GM23338 (cell line): Measurements from ENCODE around the gene NLE1. TPM values are rescaled to one million over a fixed set of nuclear protein-coding genes. Genes with fewer than 3 reads are reported as not detected.

Experiments
- ATAC-seq: fragments of 200-7000 bp; cut with Tn5 transposase; 3 replicates; pipeline ENCODE4 v1.9.1; 2020
- DNase-seq: peaks from one replicate; pipeline ENCODE4 v3.0.0-alpha.2; 2015; ENCODE audit warnings: low spot score
- H2AFZ ChIP-seq: fragments of 200-600 bp; sonication (generic); 2 replicates; pipeline ENCODE4 v1.8.0; 2016; ENCODE audit warnings: antibody characterized with exemption, mild to moderate bottlenecking, moderate library complexity
- H3F3A ChIP-seq: fragments of 200-600 bp; sonication (generic); replicated peaks from 2 replicates; pipeline ENCODE4 v1.8.0; 2017; ENCODE audit warnings: antibody characterized with exemption, mixed run types, low read depth
- H3K27ac ChIP-seq: fragments of 200-600 bp; sonication (generic); 2 replicates; pipeline ENCODE4 v1.6.1; 2016; ENCODE audit warnings: low read depth
- H3K27me3 ChIP-seq: fragments of 200-600 bp; sonication (generic); 2 replicates; pipeline ENCODE4 v1.8.0; 2016; ENCODE audit warnings: mild to moderate bottlenecking, mixed run types, moderate library complexity; ENCODE audit not compliant: insufficient read depth
- H3K36me3 ChIP-seq: fragments of 200-600 bp; sonication (generic); 2 replicates; pipeline ENCODE4 v1.8.0; 2016; ENCODE audit warnings: mild to moderate bottlenecking; ENCODE audit not compliant: insufficient read depth
- H3K4me1 ChIP-seq: fragments of 200-600 bp; sonication (generic); 2 replicates; pipeline ENCODE4 v1.8.0; 2016; ENCODE audit warnings: mild to moderate bottlenecking, moderate library complexity; ENCODE audit not compliant: insufficient read depth
- H3K4me2 ChIP-seq: fragments of 200-600 bp; sonication (generic); 2 replicates; pipeline ENCODE4 v1.7.1; 2017; ENCODE audit warnings: mixed run types
- H3K4me3 ChIP-seq: fragments of 200-600 bp; sonication (generic); 2 replicates; pipeline ENCODE4 v1.6.1; 2016; ENCODE audit warnings: mixed run types
- H3K79me2 ChIP-seq: fragments of 200-600 bp; sonication (generic); replicated peaks from 2 replicates; pipeline ENCODE4 v1.8.0; 2017; ENCODE audit warnings: mild to moderate bottlenecking; ENCODE audit not compliant: insufficient read depth
- H3K9me2 ChIP-seq: fragments of 200-600 bp; sonication (generic); 2 replicates; pipeline ENCODE4 v1.8.0; 2017; ENCODE audit not compliant: insufficient read depth
- H4K20me1 ChIP-seq: fragments of 200-600 bp; sonication (generic); replicated peaks from 2 replicates; pipeline ENCODE4 v1.8.0; 2017; ENCODE audit warnings: mild to moderate bottlenecking; ENCODE audit not compliant: insufficient read depth
- H3K27ac Mint-ChIP-seq: 2 replicates; pipeline ENCODE4 v1.8.0; 2020; ENCODE audit warnings: inconsistent platforms, mild to moderate bottlenecking, moderate library complexity, mixed read lengths
- H3K27me3 Mint-ChIP-seq: 3 replicates; pipeline ENCODE4 v1.8.0; 2022; ENCODE audit warnings: low read depth, mild to moderate bottlenecking, moderate library complexity, mixed read lengths, inconsistent platforms; ENCODE audit not compliant: insufficient read depth, poor library complexity
- H3K36me3 Mint-ChIP-seq: 3 replicates; pipeline ENCODE4 v1.8.0; 2021; ENCODE audit warnings: low read depth, mild to moderate bottlenecking, inconsistent platforms, moderate library complexity, mixed read lengths
- H3K4me1 Mint-ChIP-seq: 3 replicates; pipeline ENCODE4 v1.8.0; 2020; ENCODE audit warnings: mild to moderate bottlenecking, inconsistent platforms, mixed read lengths
- H3K4me3 Mint-ChIP-seq: 3 replicates; pipeline ENCODE4 v1.8.0; 2021; ENCODE audit warnings: moderate library complexity, mild to moderate bottlenecking, inconsistent platforms, mixed read lengths
- H3K9me3 Mint-ChIP-seq: 3 replicates; pipeline ENCODE4 v1.8.0; 2020; ENCODE audit warnings: moderate library complexity, mild to moderate bottlenecking, inconsistent platforms, mixed read lengths
- CREB1 ChIP-seq: fragments of 250-450 bp; sonication (Bioruptor Pico); IDR thresholded peaks from 2 replicates; pipeline ENCODE4 v1.5.0; 2020; ENCODE audit warnings: low read depth, mild to moderate bottlenecking, moderate library complexity
- POLR2AphosphoS5 ChIP-seq: IDR thresholded peaks from 2 replicates; pipeline ENCODE4 v1.6.1; 2016; ENCODE audit warnings: antibody characterized with exemption, low read depth
- ZNF331 ChIP-seq: fragments of 250-450 bp; sonication (Bioruptor Pico); IDR thresholded peaks from 2 replicates; pipeline ENCODE4 v1.5.0; 2020; ENCODE audit warnings: low read depth, mild to moderate bottlenecking, moderate library complexity
- polyA plus RNA-seq: library from polyadenylated mRNA; unstranded; fragments of >200 nt; fragmentation: Nextera tagmentation; extraction: Ambion mirVana; gene quantifications from 2 replicates; pipeline ENCODE4 v1.2.1, GENCODE V29; 2016
- total RNA-seq: library from RNA; depleted of rRNA; stranded (reverse); fragments of >200 nt; shearing (Covaris generic); gene quantifications from 2 replicates; pipeline ENCODE4 v1.2.3, GENCODE V29; 2014
- TF ChIP-seq, protein P1 (sequence below): fragments of 250-450 bp; sonication (Bioruptor Pico); IDR thresholded peaks from 2 replicates; pipeline ENCODE4 v1.5.0; 2020; ENCODE audit warnings: mild to moderate bottlenecking, moderate library complexity

Gene NLE1
- total and polyA plus RNA-seq, 2 experiments from 2014 or later: 16.6 to 66.4 TPM

DNA sequence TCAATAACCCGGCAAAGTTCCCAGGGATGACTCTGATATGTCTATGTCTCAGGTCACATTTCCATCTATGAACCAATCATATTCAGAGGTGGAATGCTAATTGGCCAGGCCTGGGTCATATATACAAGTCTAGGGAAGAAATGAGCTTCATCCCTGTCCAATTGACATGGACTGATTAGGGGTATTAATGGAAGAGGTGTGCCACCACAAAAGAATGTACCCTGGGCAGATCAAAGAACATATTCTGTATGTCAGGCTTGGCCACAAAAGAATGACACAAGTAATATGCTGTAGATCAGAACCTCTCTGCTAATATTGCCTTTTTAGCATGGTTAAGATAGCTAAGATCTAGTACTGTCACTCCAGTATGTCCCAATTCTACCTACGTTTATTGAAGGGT is 45.4 kb upstream of the NLE1 start:
- Histone ChIP-seq H3K4me3 (no peak overlapping the region), H3K36me3 (no peaks in the 10 kb centered on the region), H2AFZ (no peak overlapping the region), H3K27me3 (no peaks in the 10 kb centered on the region), H3K4me1 (no peaks in the 10 kb centered on the region; the same call in 1 of the 2 replicates), H3K9me2 (peaks cover 5% of the 10 kb centered on the region; the same call in 1 of the 2 replicates), H3K27ac (no peak overlapping the region), H3K4me2 (no peak overlapping the region), H4K20me1 (no peaks in the 10 kb centered on the region), H3F3A (no peaks in the 10 kb centered on the region), H3K79me2 (no peaks in the 10 kb centered on the region)
- DNase-seq: no peak
- Mint-ChIP-seq H3K9me3 (no peaks in the 10 kb centered on the region), H3K4me3 (no peak overlapping the region), H3K27me3 (peaks cover 6% of the 10 kb centered on the region), H3K36me3 (no peaks in the 10 kb centered on the region), H3K4me1 (no peaks in the 10 kb centered on the region), H3K27ac (no peak overlapping the region)
- no peak for ATAC-seq
- TF ChIP-seq CREB1 (CRISPR knock-in tag): no peak

DNA sequence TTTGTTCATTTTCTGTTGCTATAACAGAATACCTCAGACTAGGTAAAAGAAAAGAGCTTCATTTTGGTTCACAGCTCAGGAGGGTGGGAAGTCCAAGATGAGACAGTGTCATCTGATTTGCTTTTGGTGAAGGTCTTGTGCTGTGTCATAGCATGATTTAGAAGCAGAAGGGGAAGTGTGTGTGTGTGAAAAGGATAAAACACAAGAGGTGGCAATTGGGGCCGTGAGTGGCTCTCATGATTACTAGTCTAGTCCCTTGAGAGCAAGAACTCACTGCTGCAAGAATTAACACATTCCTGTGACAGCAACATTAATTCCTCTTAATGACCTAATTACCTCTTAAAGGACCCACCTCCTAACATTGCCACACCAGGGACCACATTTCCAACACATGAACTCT is 43.7 kb upstream of the NLE1 start:
- Histone ChIP-seq H3K27ac (no peak overlapping the region), H3K36me3 (no peaks in the 10 kb centered on the region), H3K27me3 (no peaks in the 10 kb centered on the region), H4K20me1 (no peaks in the 10 kb centered on the region), H3K9me2 (peaks cover 5% of the 10 kb centered on the region; the same call in 1 of the 2 replicates), H3F3A (no peaks in the 10 kb centered on the region), H2AFZ (no peak overlapping the region), H3K4me3 (no peak overlapping the region), H3K79me2 (no peaks in the 10 kb centered on the region), H3K4me2 (no peak overlapping the region), H3K4me1 (no peaks in the 10 kb centered on the region)
- no peak overlapping the region for H3K4me3 Mint-ChIP-seq
- H3K27me3 Mint-ChIP-seq: peaks cover 8% of the 10 kb centered on the region
- H3K9me3 Mint-ChIP-seq: no peaks in the 10 kb centered on the region
- TF ChIP-seq, protein P1, sequence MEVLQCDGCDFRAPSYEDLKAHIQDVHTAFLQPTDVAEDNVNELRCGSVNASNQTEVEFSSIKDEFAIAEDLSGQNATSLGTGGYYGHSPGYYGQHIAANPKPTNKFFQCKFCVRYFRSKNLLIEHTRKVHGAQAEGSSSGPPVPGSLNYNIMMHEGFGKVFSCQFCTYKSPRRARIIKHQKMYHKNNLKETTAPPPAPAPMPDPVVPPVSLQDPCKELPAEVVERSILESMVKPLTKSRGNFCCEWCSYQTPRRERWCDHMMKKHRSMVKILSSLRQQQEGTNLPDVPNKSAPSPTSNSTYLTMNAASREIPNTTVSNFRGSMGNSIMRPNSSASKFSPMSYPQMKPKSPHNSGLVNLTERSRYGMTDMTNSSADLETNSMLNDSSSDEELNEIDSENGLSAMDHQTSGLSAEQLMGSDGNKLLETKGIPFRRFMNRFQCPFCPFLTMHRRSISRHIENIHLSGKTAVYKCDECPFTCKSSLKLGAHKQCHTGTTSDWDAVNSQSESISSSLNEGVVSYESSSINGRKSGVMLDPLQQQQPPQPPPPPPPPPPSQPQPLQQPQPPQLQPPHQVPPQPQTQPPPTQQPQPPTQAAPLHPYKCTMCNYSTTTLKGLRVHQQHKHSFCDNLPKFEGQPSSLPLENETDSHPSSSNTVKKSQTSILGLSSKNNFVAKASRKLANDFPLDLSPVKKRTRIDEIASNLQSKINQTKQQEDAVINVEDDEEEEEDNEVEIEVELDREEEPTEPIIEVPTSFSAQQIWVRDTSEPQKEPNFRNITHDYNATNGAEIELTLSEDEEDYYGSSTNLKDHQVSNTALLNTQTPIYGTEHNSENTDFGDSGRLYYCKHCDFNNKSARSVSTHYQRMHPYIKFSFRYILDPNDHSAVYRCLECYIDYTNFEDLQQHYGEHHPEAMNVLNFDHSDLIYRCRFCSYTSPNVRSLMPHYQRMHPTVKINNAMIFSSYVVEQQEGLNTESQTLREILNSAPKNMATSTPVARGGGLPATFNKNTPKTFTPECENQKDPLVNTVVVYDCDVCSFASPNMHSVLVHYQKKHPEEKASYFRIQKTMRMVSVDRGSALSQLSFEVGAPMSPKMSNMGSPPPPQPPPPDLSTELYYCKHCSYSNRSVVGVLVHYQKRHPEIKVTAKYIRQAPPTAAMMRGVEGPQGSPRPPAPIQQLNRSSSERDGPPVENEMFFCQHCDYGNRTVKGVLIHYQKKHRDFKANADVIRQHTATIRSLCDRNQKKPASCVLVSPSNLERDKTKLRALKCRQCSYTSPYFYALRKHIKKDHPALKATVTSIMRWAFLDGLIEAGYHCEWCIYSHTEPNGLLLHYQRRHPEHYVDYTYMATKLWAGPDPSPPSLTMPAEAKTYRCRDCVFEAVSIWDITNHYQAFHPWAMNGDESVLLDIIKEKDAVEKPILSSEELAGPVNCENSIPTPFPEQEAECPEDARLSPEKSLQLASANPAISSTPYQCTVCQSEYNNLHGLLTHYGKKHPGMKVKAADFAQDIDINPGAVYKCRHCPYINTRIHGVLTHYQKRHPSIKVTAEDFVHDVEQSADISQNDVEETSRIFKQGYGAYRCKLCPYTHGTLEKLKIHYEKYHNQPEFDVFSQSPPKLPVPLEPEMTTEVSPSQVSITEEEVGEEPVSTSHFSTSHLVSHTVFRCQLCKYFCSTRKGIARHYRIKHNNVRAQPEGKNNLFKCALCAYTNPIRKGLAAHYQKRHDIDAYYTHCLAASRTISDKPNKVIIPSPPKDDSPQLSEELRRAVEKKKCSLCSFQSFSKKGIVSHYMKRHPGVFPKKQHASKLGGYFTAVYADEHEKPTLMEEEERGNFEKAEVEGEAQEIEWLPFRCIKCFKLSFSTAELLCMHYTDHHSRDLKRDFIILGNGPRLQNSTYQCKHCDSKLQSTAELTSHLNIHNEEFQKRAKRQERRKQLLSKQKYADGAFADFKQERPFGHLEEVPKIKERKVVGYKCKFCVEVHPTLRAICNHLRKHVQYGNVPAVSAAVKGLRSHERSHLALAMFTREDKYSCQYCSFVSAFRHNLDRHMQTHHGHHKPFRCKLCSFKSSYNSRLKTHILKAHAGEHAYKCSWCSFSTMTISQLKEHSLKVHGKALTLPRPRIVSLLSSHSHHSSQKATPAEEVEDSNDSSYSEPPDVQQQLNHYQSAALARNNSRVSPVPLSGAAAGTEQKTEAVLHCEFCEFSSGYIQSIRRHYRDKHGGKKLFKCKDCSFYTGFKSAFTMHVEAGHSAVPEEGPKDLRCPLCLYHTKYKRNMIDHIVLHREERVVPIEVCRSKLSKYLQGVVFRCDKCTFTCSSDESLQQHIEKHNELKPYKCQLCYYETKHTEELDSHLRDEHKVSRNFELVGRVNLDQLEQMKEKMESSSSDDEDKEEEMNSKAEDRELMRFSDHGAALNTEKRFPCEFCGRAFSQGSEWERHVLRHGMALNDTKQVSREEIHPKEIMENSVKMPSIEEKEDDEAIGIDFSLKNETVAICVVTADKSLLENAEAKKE: no peak
- TF ChIP-seq POLR2AphosphoS5: no peak
- no peak for TF ChIP-seq ZNF331 (CRISPR knock-in tag)
- DNase-seq: no peak
- H3K36me3 Mint-ChIP-seq: no peaks in the 10 kb centered on the region
- no peaks in the 10 kb centered on the region for H3K4me1 Mint-ChIP-seq
- H3K27ac Mint-ChIP-seq: no peak overlapping the region
- no peak for ATAC-seq
